K562 (cell line): ENCODE data around the gene UBE2L5. TPM values are rescaled to one million over a fixed set of nuclear protein-coding genes. Genes with fewer than 3 reads are reported as not detected.

Experiments used
- ATAC-seq: fragments of 200-7000 bp; cut with Tn5 transposase; 3 replicates; pipeline ENCODE4 v1.9.1; 2020; ENCODE audit warnings: moderate library complexity
- BruUV-seq: library from RNA; stranded (reverse); fragments of 400-500 nt; replicated peaks from 2 replicates; lab custom pipeline; 2021; lab: Mats Ljungman, UMichigan
- CTCF ChIA-PET: fragments of 300-600 bp; formaldehyde crosslinking; extraction: SDS; loops from one replicate; lab custom pipeline; 2021; ENCODE audit warnings: low intra/inter-chr PET ratio; lab: Yijun Ruan, JAX
- POLR2A ChIA-PET: fragments of 300-600, 350-650 bp; sonication (Branson Sonifier 250); formaldehyde crosslinking; extraction: SDS; loops from one replicate; lab custom pipeline; 2021; ENCODE audit warnings: antibody characterized with exemption, inconsistent platforms; lab: Yijun Ruan, JAX
- DNase-seq, 4 experiments: peaks; one replicate each; pipeline versions ENCODE4 v3.0.0 to v3.0.0-alpha.2; 2011 to 2018; ENCODE audit warnings: low spot score in 3 of 4, mixed read lengths in 3 of 4; ENCODE audit errors: extremely low read depth in 1 of 4
- FAIRE-seq: peaks from 2 replicates; lab custom pipeline; 2011; peaks lifted over from hg19 to GRCh38; lab: Jason Lieb, UNC
- H2AFZ ChIP-seq: 2 replicates; pipeline ENCODE4 v1.6.0; 2011; ENCODE audit warnings: low read depth, low read length, control low read depth, inconsistent platforms
- H3K27ac ChIP-seq: fragments of 200-600 bp; 3 replicates; pipeline ENCODE4 v1.8.0; 2011; ENCODE audit warnings: low read depth, mild to moderate bottlenecking, control low read depth, inconsistent platforms, low read length, moderate library complexity, mixed read lengths; ENCODE audit errors: extremely low read depth
- H3K27me3 ChIP-seq, 2 experiments: fragments of 300-600 bp in 1 of 2; 2 replicates in 1 of 2; 3 replicates in 1 of 2; pipeline versions ENCODE4 v1.6.0 to v1.8.0; 2011; ENCODE audit warnings: inconsistent platforms in 2 of 2, low read length in 2 of 2, mild to moderate bottlenecking in 1 of 2, mixed read lengths in 1 of 2, moderate library complexity in 1 of 2; ENCODE audit not compliant: control insufficient read depth in 2 of 2, insufficient read depth in 2 of 2
- H3K36me3 ChIP-seq: fragments of 300-600 bp; 3 replicates; pipeline ENCODE4 v1.8.0; 2011; ENCODE audit warnings: mild to moderate bottlenecking, low read length, inconsistent platforms; ENCODE audit not compliant: control insufficient read depth, insufficient read depth
- H3K4me1 ChIP-seq, 2 experiments: fragments of 200-600 bp in 1 of 2; replicated peaks in 1 of 2; 2 replicates in 1 of 2; 3 replicates in 1 of 2; pipeline versions ENCODE4 v1.5.1 to v1.8.0; 2011; ENCODE audit warnings: inconsistent platforms in 2 of 2, low read length in 2 of 2, mild to moderate bottlenecking in 1 of 2, mixed read lengths in 1 of 2, moderate library complexity in 1 of 2; ENCODE audit not compliant: control insufficient read depth in 2 of 2, insufficient read depth in 2 of 2
- H3K4me2 ChIP-seq: 2 replicates; pipeline ENCODE4 v1.6.1; 2011; ENCODE audit warnings: low read length, control low read depth, inconsistent platforms, mixed read lengths; ENCODE audit not compliant: insufficient read depth
- H3K4me3 ChIP-seq: fragments of 200-600 bp; sonication (generic), shearing (Covaris generic); 2 replicates; pipeline ENCODE4 v1.5.1; 2016; ENCODE audit warnings: control low read depth, inconsistent platforms
- H3K79me2 ChIP-seq: fragments of 200-600 bp; 3 replicates; pipeline ENCODE4 v1.8.0; 2011; ENCODE audit warnings: low read length, inconsistent platforms; ENCODE audit not compliant: control insufficient read depth, insufficient read depth
- H3K9ac ChIP-seq, 2 experiments: 2 replicates each; pipeline versions ENCODE4 v1.6.0 to v1.6.1; 2011; ENCODE audit warnings: low read depth in 2 of 2, low read length in 2 of 2, control low read depth in 1 of 2, inconsistent platforms in 1 of 2, mild to moderate bottlenecking in 1 of 2, mixed read lengths in 1 of 2; ENCODE audit not compliant: insufficient read depth in 1 of 2
- H3K9me1 ChIP-seq: one replicate; pipeline ENCODE4 v1.6.0; 2011; ENCODE audit warnings: inconsistent platforms, mild to moderate bottlenecking, low read length, moderate library complexity; ENCODE audit not compliant: control insufficient read depth, insufficient read depth
- H3K9me3 ChIP-seq: replicated peaks from 2 replicates; pipeline ENCODE4 v1.5.1; 2011; ENCODE audit warnings: low read depth, low read length, inconsistent platforms; ENCODE audit not compliant: control insufficient read depth, insufficient read depth
- H4K20me1 ChIP-seq: replicated peaks from 2 replicates; pipeline ENCODE4 v1.6.1; 2011; ENCODE audit warnings: low read length, inconsistent platforms, mixed read lengths; ENCODE audit not compliant: control insufficient read depth, insufficient read depth
- ARHGAP35 ChIP-seq: fragments of 450-650 bp; IDR thresholded peaks from 2 replicates; pipeline ENCODE4 v1.6.1; 2018; ENCODE audit not compliant: partially characterized antibody
- BRD9 ChIP-seq: fragments of 450-650 bp; IDR thresholded peaks from 2 replicates; pipeline ENCODE4 v1.6.1; 2018; ENCODE audit warnings: low read depth; ENCODE audit not compliant: partially characterized antibody
- DDX20 ChIP-seq: fragments of 450-650 bp; IDR thresholded peaks from 2 replicates; pipeline ENCODE4 v1.6.1; 2016; ENCODE audit warnings: missing genetic modification characterization, low read depth, mild to moderate bottlenecking, missing compliant biosample characterization, moderate library complexity
- IFI16 ChIP-seq: fragments of 250-450 bp; sonication (Bioruptor Pico); IDR thresholded peaks from 2 replicates; pipeline ENCODE4 v2.1.2; 2022; ENCODE audit warnings: mild to moderate bottlenecking, inconsistent platforms
- KLF6 ChIP-seq: fragments of 250-450 bp; sonication (Bioruptor Pico); IDR thresholded peaks from 2 replicates; pipeline ENCODE4 v1.4.0; 2020; ENCODE audit warnings: mild to moderate bottlenecking, moderate library complexity, borderline replicate concordance
- MAFK ChIP-seq: IDR thresholded peaks from 2 replicates; pipeline ENCODE4 v1.6.1; 2011; ENCODE audit warnings: low read length, improper control_type of control experiment
- MYBL2 ChIP-seq, 2 experiments: fragments of 450-650 bp in 1 of 2; sonication (generic) in 1 of 2; formaldehyde crosslinking in 1 of 2; IDR thresholded peaks; 2 replicates each; pipeline versions ENCODE4 v1.6.1 to v1.8.1; 2017 to 2022; ENCODE audit warnings: borderline replicate concordance in 1 of 2, inconsistent platforms in 1 of 2, low read depth in 1 of 2, mild to moderate bottlenecking in 1 of 2, missing genetic modification reagents in 1 of 2, moderate library complexity in 1 of 2
- RUNX1 ChIP-seq: sonication (generic); IDR thresholded peaks from 2 replicates; pipeline ENCODE4 v1.6.1; 2016; ENCODE audit warnings: antibody characterized with exemption, low read depth
- YY1 ChIP-seq, 3 experiments: IDR thresholded peaks; 2 replicates each; pipeline ENCODE4 v1.6.1; 2011; ENCODE audit warnings: low read length in 2 of 3, mild to moderate bottlenecking in 2 of 3, moderate library complexity in 2 of 3, borderline replicate concordance in 1 of 3, control low read depth in 1 of 3, low read depth in 1 of 3; ENCODE audit not compliant: insufficient read depth in 3 of 3, insufficient replicate concordance in 2 of 3, control insufficient read depth in 1 of 3, insufficient read length in 1 of 3; ENCODE audit errors: extremely low read depth in 1 of 3
- ZNF140 ChIP-seq: fragments of 250-450 bp; sonication (Bioruptor Pico); IDR thresholded peaks from 2 replicates; pipeline ENCODE4 v1.8.0; 2021; ENCODE audit warnings: moderate library complexity, mild to moderate bottlenecking, inconsistent platforms
- WGBS: fragments of 100-300 bp; shearing (Covaris generic); methylation state at CpG from one replicate; pipeline ENCODE4 v1.1.6; 2016; ENCODE audit warnings: low coverage, mixed read lengths; ENCODE audit not compliant: insufficient coverage; ENCODE audit errors: missing lambda C conversion rate; 5-methylcytosine and 5-hydroxymethylcytosine counted together
- in situ Hi-C: fragments of 300-500 bp; cut with MboI; formaldehyde crosslinking; loops from 4 replicates; pipeline ENCODE4 v1.15.0; 2018; ENCODE audit warnings: inconsistent platforms, mixed read lengths
- intact Hi-C: fragments of 100-400 bp; cut with micrococcal nuclease; formaldehyde crosslinking; loops from 2 replicates; pipeline ENCODE4 v1.14.2; 2022
- polyA plus RNA-seq, 8 experiments: library from polyadenylated mRNA; depleted of rRNA in 4 of 8; stranded (reverse) in 5 of 8; unstranded in 3 of 8; fragments of >200 nt; fragmentation: Nextera tagmentation in 2 of 8; fragmentation: Illumina TruSeq in 1 of 8; extraction: Ambion mirVana in 2 of 8; extraction: Trizol in 1 of 8; gene quantifications; 2 replicates each; pipeline versions ENCODE4 v1.2.1 to v1.2.3, GENCODE V29; 2011 to 2014; ENCODE audit warnings: inconsistent platforms in 1 of 8, missing spikeins in 1 of 8
- total RNA-seq, 7 experiments: library from RNA; depleted of rRNA in 6 of 7; stranded (reverse); fragments of >200 nt in 6 of 7; fragmentation: Illumina TruSeq in 2 of 7; extraction: Trizol in 2 of 7; gene quantifications; 2 replicates each; pipeline versions ENCODE4 v1.2.1 to v1.2.3, GENCODE V29; 2011 to 2021; ENCODE audit warnings: low replicate concordance in 1 of 7
- TF ChIP-seq, protein P1 (sequence below): fragments of 150-350 bp; IDR thresholded peaks from 2 replicates; pipeline ENCODE4 v1.6.1; 2014; ENCODE audit warnings: low read depth, mild to moderate bottlenecking, low read length, borderline replicate concordance
- TF ChIP-seq, protein P2 (sequence below): fragments of 250-450 bp; sonication (Bioruptor Pico); IDR thresholded peaks from 2 replicates; pipeline ENCODE4 v1.6.1; 2021; ENCODE audit warnings: mild to moderate bottlenecking
- TF ChIP-seq, protein P3 (sequence below): fragments of 450-650 bp; IDR thresholded peaks from 2 replicates; pipeline ENCODE4 v1.6.1; 2016
- TF ChIP-seq, protein P4 (sequence below): sonication (generic); formaldehyde crosslinking; IDR thresholded peaks from 2 replicates; pipeline ENCODE4 v1.8.0; 2023; ENCODE audit warnings: mild to moderate bottlenecking, missing genetic modification reagents

Gene UBE2L5
- total and polyA plus RNA-seq, 9 of the 15 experiments (the other 6 are each of a cell fraction or from before 2014, with no cell fraction given), result 0.22 to 1.5 (median 0.86) TPM; not detected in 6

DNA sequence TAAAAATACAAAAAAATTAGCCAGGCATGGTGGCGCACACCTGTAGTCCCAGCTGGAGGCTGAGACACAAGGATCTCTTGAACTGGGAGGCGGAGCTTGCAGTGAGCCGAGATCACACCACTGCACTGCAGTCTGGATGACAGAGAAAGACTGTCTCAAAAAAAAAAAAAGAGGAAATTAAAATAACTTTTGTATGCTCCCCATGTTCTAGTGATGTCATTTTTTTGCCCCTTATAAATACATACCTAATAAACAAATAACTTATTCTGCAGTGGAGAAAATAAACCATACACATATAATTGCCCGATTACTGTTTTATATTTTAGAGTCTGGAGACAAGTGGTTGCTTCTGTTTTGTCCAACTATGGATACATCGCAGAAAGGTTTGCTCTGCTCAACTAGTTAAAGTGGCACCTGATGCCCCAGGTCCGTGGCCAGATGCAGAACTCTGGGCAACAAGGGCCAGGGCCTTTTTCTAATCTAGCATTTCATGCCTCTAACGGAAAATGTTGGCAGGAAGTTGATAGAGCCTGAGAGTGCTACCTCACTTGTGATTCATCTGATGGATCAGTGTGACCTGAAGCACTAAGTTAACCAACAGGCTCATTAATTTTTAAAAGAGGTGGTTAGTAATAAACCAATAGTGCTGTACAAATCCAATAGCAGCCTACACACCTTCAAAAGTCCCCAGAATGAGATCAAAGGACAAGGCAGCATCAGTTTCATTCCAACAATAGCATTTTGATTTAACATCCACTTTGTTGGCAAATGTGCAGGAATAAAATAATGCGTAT, 18.8 kb downstream of the UBE2L5 start:
- POLR2A ChIA-PET, result no interaction called here
- BruUV-seq, result no TSS peak
- TF ChIP-seq IFI16 (CRISPR knock-in tag) (no peak), ZNF140 (CRISPR knock-in tag) (no peak), MAFK (no peak), YY1 (IDR thresholded peaks at IDR 0.05; ENCODE audit: borderline replicate concordance in 1 of 3, control insufficient read depth in 1 of 3, extremely low read depth in 1 of 3, insufficient read depth in 3 of 3, insufficient read length in 1 of 3, insufficient replicate concordance in 2 of 3, low read depth in 1 of 3, low read length in 2 of 3) (no peak), DDX20 (tag) (no peak), ARHGAP35 (no peak), BRD9 (no peak), KLF6 (CRISPR knock-in tag) (no peak), RUNX1 (no peak), MYBL2 (IDR thresholded peaks at IDR 0.05; ENCODE audit: low read depth) (no peak), MYBL2 (CRISPR knock-in tag; IDR thresholded peaks at IDR 0.05; ENCODE audit: borderline replicate concordance) (no peak)
- TF ChIP-seq, protein P1, sequence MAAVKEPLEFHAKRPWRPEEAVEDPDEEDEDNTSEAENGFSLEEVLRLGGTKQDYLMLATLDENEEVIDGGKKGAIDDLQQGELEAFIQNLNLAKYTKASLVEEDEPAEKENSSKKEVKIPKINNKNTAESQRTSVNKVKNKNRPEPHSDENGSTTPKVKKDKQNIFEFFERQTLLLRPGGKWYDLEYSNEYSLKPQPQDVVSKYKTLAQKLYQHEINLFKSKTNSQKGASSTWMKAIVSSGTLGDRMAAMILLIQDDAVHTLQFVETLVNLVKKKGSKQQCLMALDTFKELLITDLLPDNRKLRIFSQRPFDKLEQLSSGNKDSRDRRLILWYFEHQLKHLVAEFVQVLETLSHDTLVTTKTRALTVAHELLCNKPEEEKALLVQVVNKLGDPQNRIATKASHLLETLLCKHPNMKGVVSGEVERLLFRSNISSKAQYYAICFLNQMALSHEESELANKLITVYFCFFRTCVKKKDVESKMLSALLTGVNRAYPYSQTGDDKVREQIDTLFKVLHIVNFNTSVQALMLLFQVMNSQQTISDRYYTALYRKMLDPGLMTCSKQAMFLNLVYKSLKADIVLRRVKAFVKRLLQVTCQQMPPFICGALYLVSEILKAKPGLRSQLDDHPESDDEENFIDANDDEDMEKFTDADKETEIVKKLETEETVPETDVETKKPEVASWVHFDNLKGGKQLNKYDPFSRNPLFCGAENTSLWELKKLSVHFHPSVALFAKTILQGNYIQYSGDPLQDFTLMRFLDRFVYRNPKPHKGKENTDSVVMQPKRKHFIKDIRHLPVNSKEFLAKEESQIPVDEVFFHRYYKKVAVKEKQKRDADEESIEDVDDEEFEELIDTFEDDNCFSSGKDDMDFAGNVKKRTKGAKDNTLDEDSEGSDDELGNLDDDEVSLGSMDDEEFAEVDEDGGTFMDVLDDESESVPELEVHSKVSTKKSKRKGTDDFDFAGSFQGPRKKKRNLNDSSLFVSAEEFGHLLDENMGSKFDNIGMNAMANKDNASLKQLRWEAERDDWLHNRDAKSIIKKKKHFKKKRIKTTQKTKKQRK, result no peak
- TF ChIP-seq, protein P2, sequence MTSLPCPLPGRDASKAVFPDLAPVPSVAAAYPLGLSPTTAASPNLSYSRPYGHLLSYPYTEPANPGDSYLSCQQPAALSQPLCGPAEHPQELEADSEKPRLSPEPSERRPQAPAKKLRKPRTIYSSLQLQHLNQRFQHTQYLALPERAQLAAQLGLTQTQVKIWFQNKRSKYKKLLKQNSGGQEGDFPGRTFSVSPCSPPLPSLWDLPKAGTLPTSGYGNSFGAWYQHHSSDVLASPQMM (CRISPR knock-in tag), result no peak
- TF ChIP-seq, protein P3, sequence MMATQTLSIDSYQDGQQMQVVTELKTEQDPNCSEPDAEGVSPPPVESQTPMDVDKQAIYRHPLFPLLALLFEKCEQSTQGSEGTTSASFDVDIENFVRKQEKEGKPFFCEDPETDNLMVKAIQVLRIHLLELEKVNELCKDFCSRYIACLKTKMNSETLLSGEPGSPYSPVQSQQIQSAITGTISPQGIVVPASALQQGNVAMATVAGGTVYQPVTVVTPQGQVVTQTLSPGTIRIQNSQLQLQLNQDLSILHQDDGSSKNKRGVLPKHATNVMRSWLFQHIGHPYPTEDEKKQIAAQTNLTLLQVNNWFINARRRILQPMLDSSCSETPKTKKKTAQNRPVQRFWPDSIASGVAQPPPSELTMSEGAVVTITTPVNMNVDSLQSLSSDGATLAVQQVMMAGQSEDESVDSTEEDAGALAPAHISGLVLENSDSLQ, result no peak
- TF ChIP-seq, protein P4, sequence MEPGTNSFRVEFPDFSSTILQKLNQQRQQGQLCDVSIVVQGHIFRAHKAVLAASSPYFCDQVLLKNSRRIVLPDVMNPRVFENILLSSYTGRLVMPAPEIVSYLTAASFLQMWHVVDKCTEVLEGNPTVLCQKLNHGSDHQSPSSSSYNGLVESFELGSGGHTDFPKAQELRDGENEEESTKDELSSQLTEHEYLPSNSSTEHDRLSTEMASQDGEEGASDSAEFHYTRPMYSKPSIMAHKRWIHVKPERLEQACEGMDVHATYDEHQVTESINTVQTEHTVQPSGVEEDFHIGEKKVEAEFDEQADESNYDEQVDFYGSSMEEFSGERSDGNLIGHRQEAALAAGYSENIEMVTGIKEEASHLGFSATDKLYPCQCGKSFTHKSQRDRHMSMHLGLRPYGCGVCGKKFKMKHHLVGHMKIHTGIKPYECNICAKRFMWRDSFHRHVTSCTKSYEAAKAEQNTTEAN, result no peak

More for the DNA sequence above, 18.8 kb downstream of the UBE2L5 start:
- Histone ChIP-seq H3K9me1 (no peaks in the 10 kb centered on the region), H3K4me1 (peaks cover 0 to 6% of the 10 kb centered on the region in 2 experiments; a peak in 2 of 5 replicates), H3K27ac (no peak overlapping the region), H2AFZ (no peak overlapping the region), H4K20me1 (no peaks in the 10 kb centered on the region), H3K4me3 (no peak overlapping the region), H3K9me3 (no peaks in the 10 kb centered on the region), H3K79me2 (no peaks in the 10 kb centered on the region), H3K36me3 (no peaks in the 10 kb centered on the region), H3K4me2 (no peak overlapping the region), H3K9ac (no peak overlapping the region), H3K27me3 (peaks cover 4% of the 10 kb centered on the region in 2 experiments; a peak in 4 of 5 replicates)
- FAIRE-seq (no peak), DNase-seq (no peak), ATAC-seq (no peak)
- intact Hi-C loops, result no loop called here
- 17% methylated on average over 6 of the region's 8 CpGs for WGBS
- CTCF ChIA-PET, result no interaction called here
- in situ Hi-C loops, result no loop called here
